Lower leg skin (tissue), 3 donors: ENCODE measurements around the gene XRCC4.

Experiments
- POLR2A ChIP-seq, 2 donors: fragments of 450-650 bp; IDR thresholded peaks; one replicate each; pipeline ENCODE4 v1.6.1; 2016 to 2017; ENCODE audit warnings: antibody characterized with exemption in 2 of 2, mild to moderate bottlenecking in 1 of 2, moderate library complexity in 1 of 2
- TF ChIP-seq, protein P1 (sequence below), 3 donors: fragments of 450-650 bp; IDR thresholded peaks; one replicate each; pipeline ENCODE4 v1.5.1; 2016; ENCODE audit warnings: antibody characterized with exemption in 3 of 3, mild to moderate bottlenecking in 3 of 3, moderate library complexity in 2 of 3

DNA sequence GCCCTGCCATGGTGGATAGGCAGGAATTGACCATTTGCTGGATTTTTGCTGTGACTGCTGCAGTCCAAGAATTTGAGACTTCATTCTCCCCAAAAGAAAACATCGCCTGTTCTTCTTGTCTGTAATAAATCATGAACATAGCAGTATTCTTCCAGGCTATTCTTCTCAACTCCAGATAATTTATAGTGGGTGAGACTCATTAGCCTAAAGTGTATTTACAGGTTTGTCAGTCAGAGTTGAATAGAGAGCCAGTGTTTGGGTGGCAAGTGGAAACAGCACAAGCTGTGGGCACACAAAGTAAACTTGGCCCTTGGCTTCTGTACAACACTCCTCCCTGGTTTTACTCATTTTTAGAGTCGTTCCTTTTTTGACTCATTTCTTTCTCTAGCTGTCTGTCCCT lies 266.0 kb downstream of the XRCC4 start:
- TF ChIP-seq, protein P1, sequence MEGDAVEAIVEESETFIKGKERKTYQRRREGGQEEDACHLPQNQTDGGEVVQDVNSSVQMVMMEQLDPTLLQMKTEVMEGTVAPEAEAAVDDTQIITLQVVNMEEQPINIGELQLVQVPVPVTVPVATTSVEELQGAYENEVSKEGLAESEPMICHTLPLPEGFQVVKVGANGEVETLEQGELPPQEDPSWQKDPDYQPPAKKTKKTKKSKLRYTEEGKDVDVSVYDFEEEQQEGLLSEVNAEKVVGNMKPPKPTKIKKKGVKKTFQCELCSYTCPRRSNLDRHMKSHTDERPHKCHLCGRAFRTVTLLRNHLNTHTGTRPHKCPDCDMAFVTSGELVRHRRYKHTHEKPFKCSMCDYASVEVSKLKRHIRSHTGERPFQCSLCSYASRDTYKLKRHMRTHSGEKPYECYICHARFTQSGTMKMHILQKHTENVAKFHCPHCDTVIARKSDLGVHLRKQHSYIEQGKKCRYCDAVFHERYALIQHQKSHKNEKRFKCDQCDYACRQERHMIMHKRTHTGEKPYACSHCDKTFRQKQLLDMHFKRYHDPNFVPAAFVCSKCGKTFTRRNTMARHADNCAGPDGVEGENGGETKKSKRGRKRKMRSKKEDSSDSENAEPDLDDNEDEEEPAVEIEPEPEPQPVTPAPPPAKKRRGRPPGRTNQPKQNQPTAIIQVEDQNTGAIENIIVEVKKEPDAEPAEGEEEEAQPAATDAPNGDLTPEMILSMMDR (IDR thresholded peaks at IDR 0.05), result no peak
- TF ChIP-seq POLR2A (IDR thresholded peaks at IDR 0.05), result no peak
